GM19463 (cell line): Measurements from ENCODE around the gene ZNF664.
"Not testable (repeated sequence)": the region's sequence is repeated elsewhere in the genome, so short reads cannot be mapped to it uniquely, and the experiment has no call there.

Experiments used
- ATAC-seq: cut with Tn5 transposase; IDR thresholded peaks from one replicate; pipeline ENCODE4 v1.9.1; 2021; ENCODE audit warnings: mild to moderate bottlenecking, moderate library complexity; ENCODE audit not compliant: unreplicated experiment

ZNF664 gene

DNA sequence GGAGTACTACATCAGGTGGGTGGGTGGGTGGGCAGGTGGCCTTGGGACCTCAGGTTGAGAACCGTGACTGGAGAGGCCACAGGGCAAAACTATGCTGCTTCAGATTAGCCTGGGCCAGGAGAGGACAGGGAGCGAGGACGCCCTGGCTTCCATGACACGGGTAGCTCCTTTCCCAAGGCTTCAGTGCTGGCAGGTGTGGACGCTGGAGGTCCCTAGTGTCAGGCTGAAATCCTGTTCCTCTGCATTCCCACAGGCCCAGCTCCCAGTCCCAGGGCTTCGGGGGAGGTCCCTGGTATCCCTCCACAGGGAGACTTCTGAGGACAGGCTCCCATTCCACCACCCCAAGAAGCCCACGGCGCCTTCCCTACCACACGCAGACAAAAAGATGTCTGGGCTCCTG lies 32.0 kb upstream of the ZNF664 start:
- no peak for ATAC-seq

DNA sequence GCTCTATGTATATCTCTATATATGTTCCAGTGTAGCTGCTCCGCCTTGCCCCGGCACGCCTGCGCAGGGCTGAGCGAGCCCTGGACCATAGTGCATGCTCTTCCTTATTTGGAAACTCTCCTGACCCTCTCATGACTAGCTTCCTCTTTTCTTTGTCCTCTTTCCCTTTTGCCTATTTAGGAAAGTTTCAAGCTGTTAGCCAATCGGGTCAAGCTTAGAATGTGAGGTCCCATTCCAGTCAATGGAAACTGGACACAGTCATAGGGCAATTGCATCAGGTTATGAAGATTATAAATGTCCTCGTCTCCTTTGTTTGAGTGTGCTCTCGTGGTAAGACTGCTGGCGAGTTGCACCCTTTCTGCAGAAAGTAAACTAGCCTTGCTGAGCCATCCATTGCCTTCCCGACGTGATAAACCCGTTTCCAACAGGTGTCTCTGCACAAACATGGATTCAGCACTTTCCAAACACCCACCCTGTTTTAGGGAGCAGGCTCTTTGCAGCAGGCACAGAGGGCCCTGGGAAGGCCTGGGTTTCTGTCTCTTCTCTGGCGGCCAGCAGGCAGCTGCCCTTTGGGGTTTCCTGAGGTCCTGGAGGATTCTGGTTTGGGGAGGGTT lies 31.3 kb upstream of the ZNF664 start:
- no peak for ATAC-seq

DNA sequence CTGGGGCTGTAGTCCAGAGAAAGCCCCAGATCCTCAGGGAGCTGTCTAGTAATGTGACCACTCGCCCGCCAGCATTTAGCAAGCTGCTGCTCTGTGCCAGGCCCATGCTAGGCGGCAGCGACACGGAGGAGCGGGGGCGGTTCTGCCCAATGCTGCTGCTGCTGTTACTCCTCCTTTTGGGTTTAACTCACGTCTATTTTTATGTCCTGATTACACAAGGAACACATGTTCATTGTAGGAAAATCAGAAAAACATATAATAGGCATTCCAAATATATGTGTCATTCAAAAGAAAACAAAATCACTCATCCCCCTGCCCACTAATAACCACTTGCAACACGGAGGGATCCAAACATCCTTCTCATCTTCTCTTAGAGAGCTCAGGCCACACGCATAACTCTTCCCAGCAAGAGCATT lies 30.8 kb upstream of the ZNF664 start:
- ATAC-seq = no peak

DNA sequence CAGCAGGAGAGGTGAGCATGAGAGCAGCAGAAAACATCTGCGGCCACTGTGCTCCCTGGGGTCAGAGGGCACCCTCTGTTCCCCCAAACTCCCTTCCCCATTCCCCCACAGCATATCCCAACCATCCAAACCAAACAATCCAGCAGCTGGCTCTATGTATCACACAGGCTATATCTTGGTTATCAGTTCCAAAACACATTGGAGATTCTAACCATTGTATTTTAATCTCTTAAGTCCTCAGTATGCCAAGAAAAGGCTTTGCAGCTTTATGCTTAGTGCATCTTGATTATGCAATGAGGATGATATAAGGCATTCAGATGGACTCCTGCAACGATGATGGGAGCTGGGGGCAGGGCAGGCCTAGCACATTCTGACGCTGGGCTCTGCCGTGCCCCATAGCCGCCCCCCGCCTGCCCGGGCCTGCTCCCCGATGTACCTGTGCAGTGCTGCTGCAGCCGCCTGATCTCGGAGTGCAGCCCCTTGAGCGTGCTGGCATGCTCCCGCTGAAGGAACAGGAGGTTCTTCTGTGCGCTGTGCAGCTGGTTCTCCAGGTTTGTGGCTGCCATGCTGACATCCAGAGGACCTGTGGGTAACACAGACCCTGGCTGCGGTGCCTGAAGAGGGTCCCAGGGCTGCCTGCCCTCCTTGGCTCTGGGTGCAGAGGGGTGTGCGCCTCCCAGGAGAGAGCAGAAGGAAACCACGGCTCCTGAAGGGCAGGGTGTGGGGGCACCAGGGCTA lies 29.9 kb upstream of the ZNF664 start:
- ATAC-seq = no peak

DNA sequence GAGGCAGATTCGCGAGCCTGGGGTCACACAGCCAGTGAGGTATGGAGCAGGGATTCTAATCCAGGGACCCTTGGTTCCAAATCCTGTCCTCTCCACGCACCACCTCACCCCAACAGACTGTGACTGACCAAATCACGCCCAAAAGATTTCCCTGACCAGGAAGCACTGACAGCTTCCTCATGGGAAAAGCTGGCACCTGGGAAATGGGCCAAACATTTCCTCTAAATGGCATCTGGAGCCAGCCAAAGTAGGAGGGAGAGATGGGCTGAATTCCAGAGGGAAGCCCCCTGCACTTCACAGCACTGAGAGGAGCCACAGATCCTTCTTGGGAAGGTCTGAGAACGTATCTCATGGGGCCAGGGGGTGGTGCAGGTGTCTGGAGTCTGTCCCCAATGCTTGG lies 29.2 kb upstream of the ZNF664 start:
- no peak for ATAC-seq

DNA sequence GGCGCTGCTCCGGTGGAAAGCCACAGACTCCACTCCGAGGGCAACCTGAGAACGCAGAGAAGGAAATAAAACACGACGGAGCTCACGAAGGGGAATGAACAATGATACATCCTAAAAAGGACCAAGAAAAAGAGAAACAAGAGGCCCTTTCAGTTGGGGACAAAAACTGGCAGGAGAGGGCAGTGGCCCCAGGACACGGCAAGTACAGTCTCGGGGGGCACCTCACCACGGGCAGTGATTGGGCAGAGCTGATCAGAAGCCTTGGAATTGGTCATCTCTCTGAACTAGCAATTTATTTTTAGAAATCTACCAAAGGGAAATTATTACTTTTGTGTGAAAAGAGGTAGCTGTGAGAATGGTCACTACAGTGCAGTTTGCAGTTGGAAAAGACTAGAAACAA lies 28.3 kb upstream of the ZNF664 start:
- ATAC-seq = no peak

DNA sequence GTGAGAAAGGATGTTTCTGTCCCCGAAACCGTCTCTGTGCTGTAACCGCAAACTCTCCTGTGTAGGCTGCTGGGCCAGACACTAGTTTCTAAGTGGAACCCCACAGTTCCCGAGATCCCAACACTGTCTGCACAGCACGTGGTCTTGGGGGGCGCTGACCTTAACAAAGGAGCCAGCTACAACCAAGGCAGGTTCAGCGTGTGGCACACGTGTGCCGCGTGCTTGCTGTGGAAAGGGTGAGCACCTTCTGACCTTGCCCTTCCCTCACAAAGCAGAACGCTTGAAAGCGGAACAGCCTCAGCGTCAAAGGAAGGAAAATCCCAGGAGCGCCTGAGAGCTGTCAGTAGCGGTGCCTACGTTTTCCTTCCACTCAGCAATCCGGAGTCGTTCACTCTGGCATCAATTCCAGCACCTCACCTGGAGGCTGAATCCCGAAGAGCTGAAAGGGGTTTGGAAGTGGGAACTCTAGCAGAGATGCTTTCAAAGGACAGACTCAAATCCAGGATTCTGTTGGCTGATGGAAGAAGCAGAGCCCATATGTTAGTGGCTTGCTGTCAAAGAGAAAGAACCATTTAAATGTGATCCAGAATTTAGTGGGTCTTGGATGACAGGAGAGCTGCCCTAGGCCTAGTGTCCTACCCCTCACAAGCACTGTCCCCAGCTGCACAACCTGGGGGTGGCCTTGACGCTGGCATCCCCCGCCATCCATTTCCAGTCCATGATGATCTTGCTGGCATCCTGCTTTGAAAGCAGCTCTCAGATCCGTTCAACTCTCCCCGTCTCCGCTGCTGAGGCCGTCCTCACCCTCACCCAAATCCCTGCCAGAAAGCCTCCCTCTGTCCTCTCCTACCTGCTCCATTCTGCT lies 27.5 kb upstream of the ZNF664 start:
- no peak for ATAC-seq

DNA sequence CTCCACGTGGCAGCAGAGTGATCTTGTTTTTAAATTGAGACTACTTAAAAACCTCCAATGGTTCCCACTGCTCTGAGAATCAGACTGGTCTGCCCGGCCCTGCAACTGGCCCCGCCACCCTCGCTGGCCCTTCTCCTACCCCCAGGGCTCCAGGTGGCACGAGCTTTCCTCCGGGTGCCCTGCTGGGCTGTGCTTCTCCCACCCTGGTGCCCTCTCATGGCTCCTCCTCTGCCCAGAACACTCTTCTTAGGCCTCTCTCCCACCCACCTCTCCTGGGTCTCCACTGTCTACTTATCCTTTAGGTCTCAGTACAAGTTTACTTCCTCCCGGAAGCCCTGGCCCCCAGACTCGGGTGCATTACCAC lies 26.9 kb upstream of the ZNF664 start:
- no peak for ATAC-seq

DNA sequence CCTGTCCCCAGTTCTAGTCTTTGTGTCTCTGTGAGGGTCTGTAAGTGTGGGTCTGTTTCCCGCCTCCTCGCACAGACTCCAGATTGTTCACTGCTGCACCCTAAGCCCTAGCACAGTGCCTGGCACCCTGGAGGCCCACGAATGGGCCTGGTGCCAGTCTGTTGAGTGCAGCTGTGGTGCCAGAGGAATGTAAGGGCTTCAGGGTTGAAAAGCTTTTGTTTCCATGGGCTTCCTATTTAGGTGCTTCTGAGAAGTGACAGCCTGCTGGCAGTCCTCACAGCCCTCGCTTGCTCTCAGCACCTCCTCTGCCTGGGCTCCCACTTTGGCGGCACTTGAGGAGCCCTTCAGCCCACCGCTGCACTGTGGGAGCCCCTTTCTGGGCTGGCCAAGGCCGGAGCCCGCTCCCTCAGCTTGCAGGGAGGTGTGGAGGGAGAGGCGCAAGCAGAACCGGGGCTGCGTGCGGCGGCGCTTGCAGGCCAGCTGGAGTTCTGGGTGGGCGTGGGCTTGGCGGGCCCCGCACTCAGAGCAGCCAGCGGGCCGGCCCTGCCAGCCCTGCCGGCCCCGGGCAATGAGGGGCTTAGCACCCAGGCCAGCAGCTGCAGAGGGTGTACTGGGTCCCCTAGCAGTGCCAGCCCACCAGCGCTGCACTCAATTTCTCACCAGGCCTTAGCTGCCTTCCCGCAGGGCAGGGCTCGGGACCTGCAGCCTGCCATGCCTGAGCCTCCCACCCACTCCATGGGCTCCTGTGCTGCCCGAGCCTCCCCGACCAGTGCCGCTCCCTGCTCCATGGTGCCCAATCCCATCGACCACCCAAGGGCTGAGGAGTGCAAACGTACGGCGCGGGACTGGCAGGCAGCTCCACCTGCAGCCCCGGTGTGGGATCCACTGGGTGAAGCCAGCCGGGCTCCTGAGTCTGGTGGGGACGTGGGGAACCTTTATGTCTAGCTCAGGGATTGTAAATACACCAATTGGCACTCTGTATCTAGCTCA lies 26.2 kb upstream of the ZNF664 start:
- not testable (repeated sequence) for ATAC-seq

DNA sequence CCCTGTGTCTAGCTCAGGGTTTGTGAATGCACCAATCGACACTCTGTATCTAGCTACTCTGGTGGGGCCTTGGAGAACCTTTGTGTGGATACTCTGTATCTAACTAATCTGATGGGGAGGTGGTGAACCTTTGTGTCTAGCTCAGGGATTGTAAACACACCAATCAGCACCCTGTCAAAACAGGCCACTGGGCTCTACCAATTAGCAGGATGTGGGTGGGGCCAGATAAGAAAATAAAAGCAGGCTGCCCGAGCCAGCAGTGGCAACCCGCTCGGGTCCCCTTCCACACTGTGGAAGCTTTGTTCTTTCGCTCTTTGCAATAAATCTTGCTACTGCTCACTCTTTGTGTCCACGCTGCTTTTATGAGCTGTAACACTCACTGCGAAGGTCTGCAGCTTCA lies 25.5 kb upstream of the ZNF664 start:
- not testable (repeated sequence) for ATAC-seq

DNA sequence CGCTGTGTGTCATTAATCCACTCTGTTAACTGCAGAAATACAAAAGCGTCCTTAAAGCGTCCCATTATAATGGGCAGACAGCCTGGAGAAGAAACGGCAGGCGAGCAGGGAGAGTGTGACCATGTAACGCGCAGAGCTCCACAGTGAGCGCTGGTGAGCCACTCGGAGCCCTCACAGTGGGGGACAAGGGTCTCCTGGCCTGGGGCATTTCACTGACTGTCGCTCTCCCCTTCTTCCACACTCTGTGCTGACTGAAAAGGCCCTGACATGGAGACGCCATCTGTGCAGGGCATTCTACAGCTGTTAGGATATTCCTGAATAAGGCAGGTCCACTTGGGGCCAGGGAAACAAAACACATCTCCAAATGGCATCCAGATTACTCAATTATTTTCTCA lies 24.6 kb upstream of the ZNF664 start:
- ATAC-seq = no peak

DNA sequence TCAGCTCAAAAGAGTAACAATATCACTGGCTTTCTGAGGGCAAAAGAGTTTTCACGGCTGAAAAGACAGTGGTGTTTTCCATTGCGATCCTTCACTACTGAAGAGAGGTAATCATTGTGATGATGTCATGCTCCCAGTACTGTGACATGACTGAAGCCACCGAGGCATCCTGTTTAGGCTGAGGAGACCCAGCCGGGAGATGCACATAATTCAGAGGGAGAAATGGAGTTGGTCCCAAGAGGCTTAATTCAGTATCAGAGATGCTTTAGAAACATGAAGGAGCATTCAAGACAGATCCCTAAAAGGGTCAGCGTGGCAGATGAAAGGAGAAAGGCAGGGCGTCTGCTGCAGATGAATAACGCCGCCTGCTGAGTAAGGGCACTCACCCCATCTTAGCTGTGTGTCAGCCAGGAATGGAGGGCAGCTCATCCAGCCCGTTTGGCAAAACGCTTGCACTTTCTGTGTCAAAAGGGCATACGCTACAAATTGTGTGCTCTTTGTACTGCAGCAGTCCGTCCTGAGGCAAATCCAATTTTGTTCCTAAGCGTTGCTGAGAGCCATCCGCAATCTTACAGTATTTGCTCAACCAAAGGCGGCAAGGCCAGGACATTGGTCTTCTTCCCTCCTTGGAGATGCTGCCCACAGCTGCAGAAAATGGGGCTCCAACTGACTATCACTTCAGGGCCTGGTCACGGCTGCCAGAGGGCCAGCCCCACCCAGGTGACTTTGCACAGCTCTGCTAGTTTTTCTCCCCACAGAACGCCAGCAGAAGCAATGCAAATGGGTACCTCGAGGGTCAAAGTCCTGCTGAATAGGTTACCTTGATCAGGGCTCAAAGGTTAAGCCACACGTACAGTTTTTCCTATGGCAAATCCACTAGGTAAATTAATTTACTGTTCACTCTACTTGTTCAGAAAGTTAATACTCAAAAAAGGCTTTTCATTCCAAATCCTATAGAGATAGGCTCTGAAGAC lies 23.9 kb upstream of the ZNF664 start:
- no peak for ATAC-seq

DNA sequence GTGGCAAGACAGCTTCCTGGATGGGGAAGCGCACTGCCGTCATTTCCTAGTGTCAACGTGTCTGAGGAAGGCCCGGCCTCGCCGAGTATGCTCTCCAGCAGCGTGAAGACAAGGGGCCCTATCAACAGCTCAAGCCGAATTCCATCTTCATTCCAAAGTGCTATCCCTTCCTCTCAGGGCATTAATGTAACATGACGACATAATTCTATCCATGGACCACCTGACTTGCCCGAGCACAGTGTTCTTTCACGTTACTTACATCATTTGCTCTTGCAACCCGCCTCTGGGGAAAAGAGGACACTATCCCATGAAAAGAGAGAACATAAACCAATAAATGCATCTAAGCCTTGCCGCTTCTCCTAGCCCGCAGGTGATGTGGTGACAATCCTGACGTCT lies 23.2 kb upstream of the ZNF664 start:
- no peak for ATAC-seq

DNA sequence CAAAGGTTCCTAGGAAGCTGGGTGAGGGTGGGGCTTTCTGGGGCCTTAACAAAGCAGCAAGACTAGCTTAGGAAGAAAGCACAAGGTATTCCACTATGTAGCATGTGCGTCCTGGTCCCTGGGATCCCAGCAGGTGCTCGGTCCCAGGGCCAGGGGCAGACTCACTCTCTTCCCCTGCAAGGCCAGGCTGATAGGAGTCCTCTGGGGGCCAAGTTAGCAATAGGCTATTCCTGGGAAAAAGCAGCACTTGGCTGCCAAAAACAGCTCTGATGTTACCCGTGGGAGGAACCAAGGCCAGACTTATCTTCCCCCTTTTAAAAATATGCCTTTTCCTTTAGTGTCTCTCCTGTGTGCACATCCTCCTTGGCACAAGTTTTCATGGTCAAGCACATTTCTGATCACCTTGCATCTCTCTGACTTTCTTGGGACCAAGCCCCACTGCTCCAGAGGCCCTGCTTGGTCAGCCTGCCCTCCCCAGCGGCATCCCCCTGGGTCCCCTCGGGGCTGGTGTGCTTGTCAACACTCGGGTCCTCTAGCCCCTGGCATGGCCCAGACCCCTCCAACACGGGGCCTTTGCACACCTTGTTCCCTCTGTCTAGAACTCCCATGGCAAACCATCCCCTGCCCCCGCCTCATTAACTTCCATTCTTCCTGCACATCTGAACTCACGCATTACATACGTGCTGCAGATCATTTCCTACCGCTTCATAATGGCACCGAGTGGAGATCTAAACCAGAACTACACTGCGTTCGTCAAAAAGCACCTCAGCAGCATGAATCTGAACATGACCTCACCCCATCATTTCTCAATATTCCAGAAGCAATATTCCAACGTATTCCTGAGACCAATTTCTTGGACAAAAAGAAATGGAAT lies 22.3 kb upstream of the ZNF664 start:
- ATAC-seq = no peak

DNA sequence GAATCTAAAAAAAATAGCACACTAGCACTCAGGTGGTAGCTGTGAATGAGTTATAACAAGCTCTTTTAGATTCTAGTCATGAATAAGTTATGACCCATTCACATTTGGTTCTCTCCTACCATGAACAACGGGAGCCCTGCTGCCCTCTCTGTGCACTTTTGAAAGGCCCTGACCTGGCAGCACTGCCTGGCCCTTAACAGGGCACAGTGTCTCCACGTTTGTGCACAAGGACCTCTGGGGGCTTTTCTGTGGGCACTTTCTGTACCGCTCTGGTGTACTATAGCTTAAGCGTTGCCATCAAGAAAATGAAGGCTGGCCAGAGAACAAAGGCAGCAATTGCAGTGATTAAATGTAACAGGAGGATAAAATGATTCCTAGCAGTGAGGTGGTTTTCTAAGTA lies 21.5 kb upstream of the ZNF664 start:
- no peak for ATAC-seq

DNA sequence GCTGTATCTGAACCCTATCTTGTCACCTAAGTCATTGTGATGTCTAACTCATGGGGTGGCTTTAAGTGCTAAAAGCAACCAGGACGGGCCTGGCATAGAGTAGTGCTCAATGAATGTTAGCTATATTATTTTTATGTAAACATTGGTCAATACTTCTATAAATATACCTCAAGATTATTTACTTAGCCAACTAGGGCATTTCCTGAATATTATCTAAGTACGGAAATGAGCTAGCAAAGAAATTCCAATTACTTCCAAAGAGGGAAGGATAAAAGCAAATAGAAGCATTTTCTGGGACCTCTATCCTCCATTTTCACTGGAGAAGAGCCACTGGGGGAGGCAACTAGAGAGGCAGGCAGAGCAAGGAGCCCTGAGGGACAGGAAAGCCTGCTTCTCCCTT lies 21.0 kb upstream of the ZNF664 start:
- ATAC-seq = no peak

DNA sequence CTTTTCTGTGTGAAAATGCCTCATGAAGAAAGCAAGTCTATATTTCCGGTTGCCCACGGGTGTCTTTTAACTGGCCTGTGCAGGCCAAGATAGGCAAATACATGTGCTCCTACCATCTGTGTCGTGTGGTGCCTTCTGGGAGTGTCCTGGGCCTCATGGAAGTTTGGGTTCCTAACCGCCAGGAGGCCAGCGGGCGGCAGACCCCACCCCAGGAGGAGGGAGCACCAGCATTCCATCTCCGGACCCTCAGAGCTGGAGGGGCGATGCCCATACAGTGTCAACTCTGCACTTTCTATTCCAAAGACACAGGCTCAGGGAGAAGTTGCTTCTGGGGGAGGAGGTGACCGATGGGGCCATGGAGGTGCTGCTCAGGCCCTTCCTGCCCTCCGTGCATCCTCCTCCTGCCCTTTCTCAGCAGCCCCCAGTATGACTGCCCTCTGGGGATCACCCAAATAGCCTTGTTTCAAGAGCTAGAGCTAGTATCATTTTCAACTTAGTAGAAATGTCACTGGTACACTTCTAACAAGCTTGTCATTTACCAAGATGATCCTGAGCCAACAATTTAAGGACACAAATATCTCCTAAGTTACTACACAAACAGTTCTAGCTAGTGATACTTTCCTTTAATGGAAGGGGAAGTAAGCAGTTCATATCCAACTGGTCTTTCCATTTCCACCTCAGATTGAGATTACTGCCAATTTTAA lies 18.2 kb upstream of the ZNF664 start:
- no peak for ATAC-seq

DNA sequence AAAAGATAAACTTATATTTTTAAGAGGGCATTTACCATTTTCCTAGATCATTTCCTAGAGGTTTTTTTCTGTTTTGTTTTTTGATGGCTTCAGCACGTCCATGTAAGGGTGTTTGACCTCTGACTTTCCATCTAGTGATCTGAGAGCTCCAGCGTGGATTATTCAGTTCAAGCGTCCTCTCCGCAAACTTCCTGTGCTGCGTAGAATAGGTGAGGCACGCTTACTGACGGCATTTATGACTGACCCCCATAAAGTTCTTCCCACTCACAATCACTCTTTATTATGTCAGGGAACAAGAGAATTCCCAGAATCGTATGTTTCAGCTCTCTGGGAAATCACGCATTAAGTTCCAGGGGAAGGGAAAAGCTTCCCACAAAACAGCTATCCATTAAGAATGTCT lies 16.8 kb upstream of the ZNF664 start:
- no peak for ATAC-seq
